ENCODE results near the gene SV2A.
"Not testable (repeated sequence)": the region's sequence is repeated elsewhere in the genome, so short reads cannot be mapped to it uniquely, and the experiment has no call there.

Gene SV2A

DNA sequence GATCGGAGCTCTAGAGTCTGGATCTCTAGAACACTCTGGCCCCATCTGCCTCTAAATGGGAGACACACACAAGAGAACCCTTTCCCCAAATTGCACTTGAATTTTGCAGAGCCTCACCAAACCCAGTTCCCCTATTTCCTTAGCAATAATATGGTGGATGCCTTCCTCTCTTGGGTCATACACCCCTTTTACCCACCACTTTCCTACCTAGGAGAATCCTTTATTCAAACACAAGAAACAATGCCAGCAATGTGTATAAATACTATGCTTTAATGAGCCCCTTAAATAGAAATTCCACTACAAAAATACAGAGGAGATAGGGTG, 10.7 kb upstream of the SV2A start:
- no peak for DNase-seq

DNA sequence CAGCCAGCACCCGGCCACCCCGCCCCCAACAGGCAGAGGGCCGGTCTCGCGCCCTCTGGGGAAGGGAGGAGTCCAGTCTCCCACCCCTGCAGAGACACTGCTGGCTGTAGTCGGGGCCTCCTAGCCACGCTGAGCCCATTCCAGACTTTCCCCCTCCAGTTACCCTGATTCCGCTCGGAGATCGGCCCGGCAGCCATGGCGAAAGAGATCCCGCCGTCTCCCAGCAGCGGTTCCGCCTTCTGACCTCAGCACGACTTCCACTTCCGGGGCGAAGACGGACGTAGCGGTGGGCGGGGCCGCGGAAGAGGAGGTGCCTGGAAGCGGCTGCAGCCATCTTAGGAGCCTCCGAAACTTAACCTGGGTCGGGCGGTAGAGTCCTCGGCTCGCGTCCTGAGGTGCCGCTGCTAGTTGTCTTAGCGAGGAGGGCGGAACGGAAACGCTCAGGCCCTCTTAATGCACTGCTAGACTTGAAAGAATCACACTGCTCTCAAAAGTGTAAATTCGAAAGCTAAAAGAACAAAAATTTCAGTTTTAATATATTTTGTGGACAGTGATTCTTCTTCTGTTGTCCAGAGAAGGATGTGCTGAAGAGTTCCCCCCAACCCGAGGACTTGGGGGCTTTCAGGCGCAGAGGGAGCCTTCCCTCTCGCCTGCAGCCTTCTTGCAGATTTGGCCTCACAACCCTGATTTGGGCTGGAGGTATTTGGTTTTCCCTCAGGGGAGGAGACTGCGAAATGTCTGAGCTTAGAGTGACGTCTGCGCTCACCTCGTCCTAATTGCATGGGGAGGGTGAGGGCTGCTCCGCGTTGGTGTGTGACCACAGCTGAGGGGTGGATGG, 10.1 kb upstream of the SV2A start, which contains the start of gene SF3B4:
Gene SF3B4, minus strand, starts transcription at position 241 of the 838 bp plus-strand sequence. Its CDS starts 44 bp downstream, at position 197.
- peak; percentile 96 for DNase-seq

DNA sequence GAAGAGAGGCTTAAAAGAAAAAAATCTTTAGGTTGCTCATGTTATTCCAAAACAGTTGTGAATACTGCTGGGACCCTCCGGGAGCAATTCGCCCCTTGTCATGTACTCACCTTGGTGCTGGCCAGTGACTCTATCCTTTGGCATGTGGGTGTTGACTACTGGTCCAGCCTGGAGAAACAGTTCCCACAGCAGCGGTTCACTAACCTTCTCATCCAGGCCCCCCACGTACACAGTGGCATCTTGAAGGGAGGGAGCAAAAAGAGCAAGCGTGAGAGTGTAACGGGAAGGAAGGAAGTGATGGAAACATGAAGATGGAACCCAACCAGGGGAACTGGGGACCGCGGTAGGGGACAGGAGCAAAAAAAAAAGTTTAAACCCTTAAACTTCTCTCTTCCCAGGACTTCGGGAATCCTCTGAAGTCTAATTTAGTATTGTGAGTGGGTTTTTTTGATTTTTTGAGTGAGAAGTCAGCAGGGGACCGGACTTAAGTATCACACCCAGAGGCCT, 9.5 kb upstream of the SV2A start:
- no peak for DNase-seq

DNA sequence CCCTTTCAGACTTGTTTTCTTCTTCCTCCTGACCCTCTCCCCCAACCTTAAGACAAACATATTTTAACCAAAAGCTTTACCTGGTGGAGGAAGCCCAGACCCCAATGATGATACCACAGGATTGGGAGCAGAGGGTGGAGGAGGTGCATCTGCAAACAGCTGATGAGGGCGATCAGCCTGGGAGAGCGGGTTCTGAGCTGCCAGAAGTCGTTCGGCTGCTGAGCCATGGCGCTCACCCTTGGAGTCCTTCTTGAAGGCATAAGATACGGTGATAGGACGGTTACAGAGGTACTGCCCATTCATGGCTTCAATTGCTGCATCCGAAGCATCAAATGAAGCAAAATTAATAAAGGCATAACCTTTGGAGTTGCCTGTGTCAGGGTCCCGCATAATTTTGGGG, 8.7 kb upstream of the SV2A start:
- DNase-seq, result no peak

DNA sequence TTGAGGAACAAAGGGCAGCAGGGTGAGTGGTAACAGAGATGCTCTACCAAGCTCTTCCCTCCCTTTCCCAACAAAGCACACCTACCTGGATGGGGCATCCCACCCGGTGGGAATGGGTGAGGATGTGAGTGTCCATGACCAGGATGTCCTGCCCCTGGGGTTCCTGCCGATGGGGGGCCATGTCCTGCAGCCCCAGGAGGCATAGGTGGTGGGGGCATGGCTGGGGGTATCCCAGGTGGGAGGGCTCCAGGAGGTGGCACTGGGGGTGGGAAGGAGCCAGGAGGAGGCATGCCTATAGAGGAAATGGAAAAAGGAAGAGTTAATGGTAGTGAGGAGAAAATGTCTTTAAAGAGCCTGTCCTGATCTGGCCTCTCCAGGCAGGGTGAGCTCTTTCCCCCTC, 8.1 kb upstream of the SV2A start:
- DNase-seq, result no peak

DNA sequence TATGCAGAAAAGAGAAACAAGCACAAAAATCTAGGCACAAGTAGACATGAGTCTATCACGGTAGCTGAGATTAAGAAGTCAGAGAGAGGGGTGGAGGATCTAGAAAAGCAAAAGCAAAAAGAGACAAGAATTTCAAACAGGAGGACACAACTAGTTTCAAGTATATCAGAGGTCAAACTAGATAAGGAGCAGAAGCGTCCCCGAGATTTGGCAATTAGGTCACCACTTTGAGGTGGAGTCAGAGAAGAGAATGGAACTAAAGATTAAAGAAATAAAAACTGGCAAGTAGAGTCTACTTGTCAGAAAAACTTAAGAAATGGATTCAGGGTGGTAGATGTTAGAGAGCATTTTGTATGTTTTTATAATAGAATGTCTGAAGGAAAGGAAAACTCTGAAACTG, 7.7 kb upstream of the SV2A start:
- no peak for DNase-seq

DNA sequence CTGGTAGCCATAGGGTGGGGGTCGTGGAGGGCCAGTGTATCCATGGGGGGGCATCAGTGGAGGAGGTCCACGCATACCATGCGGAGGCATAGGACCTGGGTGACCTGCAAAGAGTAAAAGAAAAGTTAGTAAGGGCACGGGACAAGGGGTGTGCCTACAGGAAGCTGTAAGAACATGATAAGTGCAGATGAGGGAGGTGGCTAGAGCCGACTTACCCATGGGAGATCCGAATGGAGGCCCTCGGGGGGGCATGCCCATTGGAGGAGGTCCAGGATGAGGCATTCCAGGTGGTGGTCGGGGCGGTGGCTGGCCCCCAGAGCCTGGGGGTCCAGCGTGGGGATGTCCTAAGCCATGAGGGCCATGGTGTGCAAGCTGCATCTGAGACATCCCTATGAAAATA, 6.0 kb upstream of the SV2A start:
- no peak for DNase-seq

DNA sequence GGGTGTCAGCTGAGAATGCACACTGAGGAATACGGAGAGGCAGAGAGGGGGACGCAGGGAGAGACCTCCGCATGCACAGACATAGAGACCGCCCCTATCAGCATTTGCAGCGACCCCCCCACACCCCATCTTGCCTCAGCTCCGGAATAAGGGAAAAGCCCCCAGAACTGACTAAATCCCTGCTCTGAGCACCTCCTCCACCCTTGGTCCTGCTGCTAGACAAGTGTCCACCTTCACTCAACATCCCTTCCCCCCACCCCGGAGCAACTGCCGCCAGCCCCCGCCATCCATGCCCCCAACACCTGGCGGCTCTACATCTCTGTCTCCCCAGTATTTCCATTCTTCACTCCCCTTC, 769 bp downstream of the SV2A start:
- DNase-seq, result no peak

DNA sequence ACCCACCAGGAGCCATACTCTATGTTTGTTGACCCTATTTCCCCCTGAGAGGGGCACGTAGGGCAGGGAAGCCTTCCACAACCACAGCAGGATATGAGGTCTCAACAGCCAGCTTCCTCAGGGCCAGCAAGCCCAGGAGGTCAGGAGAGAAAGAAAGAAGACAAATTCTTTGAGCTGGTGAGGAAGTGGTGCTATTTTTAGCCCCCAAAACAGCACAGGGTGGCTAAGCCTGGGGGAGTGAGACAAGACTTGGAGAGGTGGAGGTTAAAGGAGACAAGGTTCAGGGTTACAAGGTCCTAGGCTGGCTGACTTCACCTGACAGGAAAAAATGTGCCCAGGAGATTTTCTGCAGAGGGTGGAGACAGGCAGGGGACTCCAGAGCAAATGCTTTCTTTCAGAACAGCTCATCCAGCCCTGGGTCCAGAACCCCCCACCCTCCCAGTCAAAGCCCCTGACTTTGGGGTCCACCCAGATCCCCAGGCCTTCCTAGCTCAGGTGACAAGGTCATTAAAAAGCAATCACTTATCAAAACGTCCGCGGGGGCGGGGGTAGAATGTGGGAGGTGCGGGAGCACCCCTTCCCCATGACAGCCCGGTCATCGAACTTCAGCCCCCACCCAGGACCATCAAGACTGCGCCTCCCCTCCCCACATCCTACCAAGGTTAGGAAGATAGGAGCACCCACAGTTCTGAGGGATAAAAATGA, 1.3 kb downstream of the SV2A start:
- DNase-seq, result no peak

DNA sequence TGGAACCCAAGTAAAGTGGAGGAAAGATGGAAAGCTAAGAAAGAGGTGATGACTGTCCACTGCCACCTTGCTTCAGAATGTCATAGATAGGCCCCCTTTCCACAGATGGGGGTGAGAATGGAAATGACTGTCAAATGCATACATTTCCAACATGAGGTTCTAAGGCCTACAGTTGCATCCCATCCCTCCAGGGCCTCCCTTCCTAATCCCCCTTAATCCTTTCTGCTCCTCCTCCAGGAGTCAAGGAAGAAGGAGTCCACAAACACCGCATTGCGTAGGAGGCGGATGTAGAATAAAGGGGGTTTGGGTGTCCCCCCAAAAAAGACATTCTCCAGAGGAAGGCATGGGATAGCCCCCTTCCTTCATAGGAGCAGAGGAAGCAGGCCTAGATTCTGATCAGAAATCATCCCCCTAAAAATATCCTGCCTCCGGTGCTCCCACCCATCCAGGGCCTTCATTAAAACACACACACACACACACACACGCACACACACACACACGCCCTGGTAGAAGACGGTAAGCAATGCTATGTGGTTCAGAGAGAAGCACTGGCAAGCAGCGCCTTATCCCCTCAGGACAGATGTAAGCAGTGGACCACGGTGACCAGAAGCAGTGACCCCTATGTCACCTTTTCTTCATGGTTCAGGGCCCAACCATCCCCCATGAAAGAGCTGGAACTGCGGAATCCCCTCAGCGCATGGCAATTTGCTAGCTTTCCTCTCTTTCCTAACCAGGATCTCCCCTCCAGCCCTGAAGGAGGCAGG, 2.0 kb downstream of the SV2A start:
- DNase-seq, result no peak

DNA sequence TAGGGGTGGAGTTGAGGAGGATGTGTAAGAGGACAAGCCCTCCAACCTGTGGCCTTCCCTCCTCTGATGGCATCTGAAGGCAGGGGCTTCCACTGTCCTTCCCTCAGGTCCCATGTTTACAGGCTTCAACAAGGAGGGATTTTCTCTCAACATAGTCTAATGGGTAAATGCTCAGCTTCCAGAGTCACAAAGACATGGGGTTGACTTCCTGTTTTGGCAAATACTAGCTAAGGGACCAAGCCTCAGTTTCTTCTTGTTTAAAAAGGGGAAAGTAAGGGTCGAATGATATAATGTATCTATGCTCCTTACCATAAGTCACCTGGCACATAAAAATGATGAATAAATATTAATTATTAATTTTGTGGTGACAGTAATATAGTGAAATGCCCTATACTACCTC, 3.1 kb downstream of the SV2A start:
- no peak for DNase-seq

DNA sequence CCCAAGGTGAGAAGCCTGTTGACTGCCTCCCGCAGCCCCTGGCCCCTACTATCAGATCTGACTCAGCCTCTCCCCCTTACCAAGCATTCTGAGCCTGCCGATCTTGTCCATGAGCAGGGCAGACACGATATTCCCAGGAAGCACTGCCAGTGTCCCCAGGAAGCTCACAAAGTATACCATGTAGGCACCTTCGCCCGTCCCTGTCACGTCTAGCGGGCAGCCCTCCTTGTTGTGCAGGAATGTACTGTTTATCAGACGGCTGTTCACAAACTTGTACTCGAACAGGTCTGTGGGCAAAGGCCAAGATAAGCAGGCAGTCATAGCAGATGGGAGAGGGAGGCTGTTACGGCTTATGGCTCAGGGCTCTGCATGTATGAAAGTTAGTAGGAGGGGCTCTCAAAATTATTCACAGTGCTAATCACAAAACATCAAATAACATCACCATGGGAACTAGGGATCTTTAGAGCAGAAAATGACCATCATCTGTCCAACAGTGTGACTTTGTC, 11.0 kb downstream of the SV2A start:
- no peak for DNase-seq

DNA sequence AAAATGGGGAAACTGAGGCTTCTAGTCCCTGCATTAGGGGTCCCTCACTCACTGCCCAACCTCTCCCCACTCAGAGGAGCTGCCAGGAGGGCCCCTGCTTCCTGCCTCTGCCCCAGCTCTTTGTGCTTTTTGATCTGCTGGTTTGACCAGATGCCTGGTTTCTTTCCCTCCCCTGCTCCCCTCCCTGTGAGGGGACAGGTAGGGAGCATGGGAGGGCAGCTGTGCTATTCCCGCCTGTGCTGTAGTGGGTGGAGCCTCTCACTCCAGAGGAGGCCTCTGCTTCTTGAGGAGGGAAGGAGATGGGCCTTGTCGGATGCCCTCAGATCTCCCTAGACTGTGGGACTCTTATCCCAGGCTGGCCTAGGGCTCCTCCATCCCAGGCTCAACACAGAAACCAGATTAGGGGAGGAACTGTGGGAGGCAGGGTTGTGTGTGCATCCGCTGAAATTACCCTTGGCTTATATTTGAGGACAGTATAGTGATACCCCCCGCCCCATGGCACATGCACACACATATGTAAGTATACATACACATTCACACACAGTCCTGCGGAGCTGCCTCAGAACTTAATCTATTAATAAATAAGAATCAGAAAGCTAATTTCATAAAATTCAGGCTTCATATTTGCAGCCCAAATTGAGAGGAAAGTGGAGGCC, 13.7 kb downstream of the SV2A start:
- no peak for DNase-seq

DNA sequence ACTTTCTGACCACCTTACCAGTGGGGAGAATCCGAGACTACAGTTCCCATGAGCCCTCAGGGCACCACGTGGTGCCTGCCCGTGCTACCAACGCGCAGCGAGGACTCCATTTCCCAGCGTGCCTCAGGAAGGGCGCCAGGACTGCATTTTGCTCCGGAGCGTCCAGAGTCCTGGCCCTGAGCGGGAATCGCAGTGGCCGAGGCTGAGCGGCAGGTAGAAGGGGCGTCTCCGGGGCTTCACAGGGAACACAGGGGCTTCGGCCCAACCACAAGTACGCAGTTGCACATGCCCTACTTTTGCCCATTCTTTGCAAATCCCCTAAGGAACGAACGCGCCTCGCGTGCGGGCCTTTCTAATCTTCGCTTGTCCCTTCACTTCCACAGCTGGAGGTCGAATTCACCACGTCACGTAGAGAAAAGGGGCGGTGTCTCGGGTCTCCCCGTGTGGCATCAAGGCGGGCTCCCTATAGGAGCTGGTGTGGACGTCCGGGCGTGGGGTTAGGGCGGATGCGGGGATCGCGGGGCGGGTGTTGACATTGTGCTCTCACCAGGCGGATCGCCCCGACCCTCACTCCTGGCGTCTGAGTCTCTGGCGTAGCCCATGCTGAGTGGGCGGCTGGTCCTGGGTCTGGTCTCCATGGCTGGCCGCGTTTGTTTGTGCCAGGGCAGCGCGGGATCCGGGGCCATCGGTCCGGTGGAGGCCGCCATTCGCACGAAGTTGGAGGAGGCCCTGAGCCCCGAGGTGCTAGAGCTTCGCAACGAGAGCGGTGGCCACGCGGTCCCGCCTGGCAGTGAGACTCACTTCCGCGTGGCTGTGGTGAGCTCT, 18.0 kb downstream of the SV2A start, which contains the start of gene BOLA1:
Gene BOLA1, plus strand, starts transcription at position 109 of the 825 bp plus-strand sequence. Its CDS starts 492 bp downstream, at position 601.
- DNase-seq, result peak; percentile 94

DNA sequence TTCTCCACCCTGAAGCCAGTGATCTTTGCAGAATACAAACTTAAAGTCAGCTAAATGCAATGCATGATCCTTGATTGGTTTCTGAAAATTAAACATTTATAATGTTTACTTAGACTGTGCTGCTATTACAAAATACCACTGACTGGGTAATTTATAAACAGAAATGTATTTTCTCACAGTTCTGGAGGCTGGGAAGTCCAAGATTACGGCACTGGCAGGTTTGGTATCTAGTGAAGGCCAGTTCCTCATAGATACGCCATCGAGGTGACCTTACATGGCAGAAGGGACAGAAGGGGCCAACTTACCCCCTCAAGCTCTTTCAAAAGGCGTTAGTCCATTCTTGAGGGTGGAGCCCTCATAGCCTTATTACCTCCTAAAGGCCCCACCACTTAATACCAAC, 21.1 kb downstream of the SV2A start:
- DNase-seq, result no peak

DNA sequence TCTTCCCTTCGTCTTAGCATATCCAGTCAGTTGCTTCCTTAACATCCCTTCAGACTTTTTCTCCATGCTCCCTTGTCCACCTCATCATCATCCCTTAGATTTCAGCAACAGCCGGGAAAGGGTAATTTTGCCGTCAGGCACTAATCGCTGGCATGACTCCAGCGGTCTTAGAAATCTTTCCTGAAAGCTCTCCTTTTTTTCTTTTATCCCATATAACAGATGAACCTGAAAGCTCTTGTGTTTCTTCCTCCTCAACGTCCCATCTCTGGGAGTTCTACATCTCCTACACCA, 28.7 kb downstream of the SV2A start:
- DNase-seq, result no peak

DNA sequence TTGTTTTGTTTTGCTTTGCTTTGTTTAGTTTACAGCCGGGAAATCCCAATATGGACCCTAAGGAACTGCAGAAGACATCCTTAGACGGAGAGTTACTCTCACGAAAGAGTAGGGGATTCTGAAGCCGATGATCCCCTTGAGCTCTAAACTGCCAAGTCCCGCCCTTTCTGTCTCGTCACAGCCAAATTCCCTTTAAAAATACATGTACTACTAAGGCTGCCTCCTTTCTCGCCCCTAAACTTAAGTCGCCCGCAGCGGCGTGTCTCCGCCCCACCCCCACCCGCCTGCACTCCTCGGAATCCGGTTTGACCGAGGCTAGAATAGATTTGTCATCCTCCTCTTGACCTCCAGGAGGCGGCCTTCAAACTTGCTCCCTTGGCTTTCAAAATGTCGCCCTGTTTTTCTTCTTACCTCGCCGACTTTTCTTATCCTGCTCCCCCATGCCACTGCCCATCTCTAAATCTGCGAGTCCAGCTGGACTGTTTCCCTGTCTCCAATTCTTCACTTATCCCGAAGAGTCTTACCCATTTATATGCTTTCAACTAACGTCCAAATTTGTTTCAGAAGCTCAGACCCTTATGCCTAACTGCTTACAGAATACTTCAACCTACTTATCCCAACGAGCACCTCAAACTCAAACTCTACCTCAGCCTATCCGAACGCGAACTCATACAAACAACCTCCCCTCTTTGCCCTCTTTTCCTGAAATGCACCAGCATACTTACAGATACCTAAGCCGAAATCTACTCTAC, 29.2 kb downstream of the SV2A start:
- DNase-seq, result peak; percentile 91

DNA sequence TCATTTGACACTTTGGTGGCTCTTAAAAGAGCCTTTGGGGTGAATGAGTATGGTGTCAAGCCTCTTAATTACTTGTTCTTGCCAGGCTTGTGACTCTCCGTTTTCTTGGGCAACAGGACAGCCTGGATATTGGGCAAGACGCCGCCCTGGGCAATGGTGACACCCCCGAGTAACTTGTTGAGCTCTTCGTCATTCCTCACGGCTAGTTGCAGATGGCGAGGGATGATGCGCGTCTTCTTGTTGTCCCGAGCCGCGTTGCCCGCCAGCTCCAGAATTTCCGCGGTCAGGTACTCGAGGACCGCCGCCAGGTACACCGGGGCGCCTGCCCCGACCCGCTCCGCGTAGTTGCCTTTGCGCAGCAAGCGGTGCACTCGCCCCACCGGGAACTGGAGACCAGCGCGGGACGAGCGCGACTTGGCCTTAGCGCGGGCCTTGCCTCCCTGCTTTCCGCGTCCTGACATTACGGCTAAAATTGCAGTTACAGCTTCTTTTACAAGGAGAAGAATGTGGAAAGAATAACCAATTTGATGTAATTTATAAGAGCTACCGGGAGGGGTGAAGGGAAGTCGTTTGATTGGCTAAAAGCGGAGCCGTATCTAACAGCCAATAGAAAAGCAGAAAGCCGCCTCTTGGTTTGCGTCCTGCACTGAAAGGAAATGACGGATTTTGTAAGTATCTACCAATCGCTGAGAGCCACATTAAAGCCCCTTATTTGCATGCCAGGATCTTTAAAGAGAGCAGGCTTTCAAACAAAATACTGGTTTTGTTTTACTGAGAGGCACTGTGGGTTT, 30.0 kb downstream of the SV2A start:
- peak; percentile 99 for DNase-seq

DNA sequence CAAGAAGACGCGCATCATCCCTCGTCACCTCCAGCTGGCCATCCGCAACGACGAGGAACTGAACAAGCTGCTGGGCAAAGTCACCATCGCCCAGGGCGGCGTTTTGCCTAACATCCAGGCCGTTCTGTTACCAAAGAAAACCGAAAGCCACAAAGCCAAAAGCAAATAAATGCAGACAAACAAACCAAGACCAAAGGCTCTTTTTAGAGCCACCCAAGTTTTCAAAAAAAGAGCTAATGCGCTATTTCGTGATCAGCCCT, 30.5 kb downstream of the SV2A start:
- DNase-seq, result not testable (repeated sequence)

DNA sequence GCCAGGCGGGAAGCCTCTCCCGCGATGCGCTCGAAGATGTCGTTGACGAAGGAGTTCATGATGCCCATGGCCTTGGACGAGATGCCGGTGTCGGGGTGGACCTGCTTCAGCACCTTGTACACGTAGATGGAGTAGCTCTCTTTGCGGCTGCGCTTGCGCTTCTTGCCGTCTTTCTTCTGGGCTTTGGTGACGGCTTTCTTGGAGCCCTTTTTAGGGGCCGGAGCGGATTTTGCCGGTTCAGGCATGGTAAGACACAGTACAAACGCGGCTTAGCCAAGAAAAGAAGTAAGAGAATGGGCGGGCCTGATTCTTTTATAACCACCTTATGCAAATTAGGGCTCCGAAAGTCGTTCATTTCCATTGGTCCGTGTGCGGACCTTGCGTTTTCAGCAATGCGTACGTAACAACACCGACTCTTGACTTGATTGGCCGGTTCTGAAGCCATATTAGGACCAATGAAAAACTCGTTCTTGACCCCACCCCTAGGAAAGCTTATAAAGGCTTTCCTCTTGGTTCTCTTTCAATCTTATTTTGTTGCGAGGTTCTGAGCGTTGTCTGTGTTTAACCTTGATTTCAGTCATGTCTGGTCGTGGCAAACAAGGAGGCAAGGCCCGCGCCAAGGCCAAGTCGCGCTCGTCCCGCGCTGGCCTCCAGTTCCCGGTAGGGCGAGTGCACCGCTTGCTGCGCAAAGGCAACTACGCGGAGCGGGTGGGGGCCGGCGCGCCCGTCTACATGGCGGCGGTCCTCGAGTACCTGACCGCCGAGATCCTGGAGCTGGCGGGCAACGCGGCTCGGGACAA, 31.0 kb downstream of the SV2A start:
- peak; percentile 99 for DNase-seq

Measured in midbrain (tissue), 1 donor.